GM12878 (cell line): Measurements from ENCODE around the gene TM7SF3.

Experiments
- CTCF ChIP-seq, 3 experiments: IDR thresholded peaks in 2 of 3; conservative IDR thresholded peaks in 1 of 3; 2 replicates each; pipeline ENCODE4 v1.5.1; 2011; ENCODE audit warnings: low read depth in 3 of 3, low read length in 3 of 3, mild to moderate bottlenecking in 3 of 3, control low read depth in 2 of 3, moderate library complexity in 2 of 3, inconsistent platforms in 1 of 3, mixed read lengths in 1 of 3; ENCODE audit not compliant: control insufficient read depth in 2 of 3, insufficient read depth in 1 of 3; ENCODE audit errors: extremely low read depth in 1 of 3
- POLR2A ChIP-seq: IDR thresholded peaks from 2 replicates; pipeline ENCODE4 v1.6.1; 2011; ENCODE audit warnings: low read depth, mild to moderate bottlenecking, low read length

- no peak for TF ChIP-seq POLR2A
- no peak for TF ChIP-seq CTCF (IDR thresholded peaks at IDR 0.05 in 2 of 3, conservative IDR thresholded peaks at IDR 0.05 in 1 of 3; ENCODE audit: control insufficient read depth in 2 of 3, extremely low read depth in 1 of 3, insufficient read depth in 1 of 3, low read depth in 3 of 3, low read length in 3 of 3)
These were observed 37.5 kb downstream of the TM7SF3 start for GRCh38 chr12:26976687-26977086.
